ENCODE data around the gene CTRB1.
"Not testable (repeated sequence)": the region's sequence is repeated elsewhere in the genome, so short reads cannot be mapped to it uniquely, and the experiment has no call there.

CTRB1 gene

GRCh38 chr16:75227361-75228142 lies 8.8 kb downstream of the CTRB1 start:
- no peak for DNase-seq

- DNase-seq = no peak
Measured at GRCh38 chr16:75228143-75228976, 9.6 kb downstream of the CTRB1 start.

- DNase-seq = no peak
Measured at GRCh38 chr16:75229172-75230031, 10.6 kb downstream of the CTRB1 start.

GRCh38 chr16:75230471-75231110 lies 11.8 kb downstream of the CTRB1 start:
- no peak for DNase-seq

- no peak for DNase-seq
Measured at GRCh38 chr16:75231570-75231969, 12.8 kb downstream of the CTRB1 start.

- no peak for DNase-seq
Measured at GRCh38 chr16:75233611-75233938, 14.8 kb downstream of the CTRB1 start.

- no peak for DNase-seq
Measured at GRCh38 chr16:75234856-75235696, 16.3 kb downstream of the CTRB1 start.

GRCh38 chr16:75235721-75236193 lies 17.0 kb downstream of the CTRB1 start:
- DNase-seq = no peak

GRCh38 chr16:75236232-75236631 lies 17.4 kb downstream of the CTRB1 start:
- DNase-seq = no peak

GRCh38 chr16:75236736-75237397 lies 18.1 kb downstream of the CTRB1 start:
- DNase-seq = no peak

GRCh38 chr16:75237398-75238131 lies 18.8 kb downstream of the CTRB1 start:
- no peak for DNase-seq

GRCh38 chr16:75238132-75238852 lies 19.5 kb downstream of the CTRB1 start:
- peak; percentile 20 for DNase-seq

GRCh38 chr16:75238853-75239541 lies 20.2 kb downstream of the CTRB1 start:
- DNase-seq = peak; percentile 39

- DNase-seq = no peak
Measured at GRCh38 chr16:75239542-75240122, 20.8 kb downstream of the CTRB1 start.

GRCh38 chr16:75240633-75241032 lies 21.8 kb downstream of the CTRB1 start:
- DNase-seq = not testable (repeated sequence)

- DNase-seq = no peak
Measured at GRCh38 chr16:75241412-75241811, 22.6 kb downstream of the CTRB1 start.

- DNase-seq = no peak
Measured at GRCh38 chr16:75241955-75242354, 23.2 kb downstream of the CTRB1 start.

GRCh38 chr16:75242436-75243078 lies 23.8 kb downstream of the CTRB1 start:
- DNase-seq = not testable (repeated sequence)

All from NCI-H1436 (cell line).